ENCODE data around the gene FCRL2. TPM values are rescaled to one million over a fixed set of nuclear protein-coding genes. Genes with fewer than 3 reads are reported as not detected.
A peak's percentile ranks its signal among the peaks of the same experiment; 100 is the strongest.

Gene FCRL2
- total RNA-seq, 4 donors from 2014 or later: 0.32 to 0.56 (median 0.56) TPM; not detected in 1

DNA sequence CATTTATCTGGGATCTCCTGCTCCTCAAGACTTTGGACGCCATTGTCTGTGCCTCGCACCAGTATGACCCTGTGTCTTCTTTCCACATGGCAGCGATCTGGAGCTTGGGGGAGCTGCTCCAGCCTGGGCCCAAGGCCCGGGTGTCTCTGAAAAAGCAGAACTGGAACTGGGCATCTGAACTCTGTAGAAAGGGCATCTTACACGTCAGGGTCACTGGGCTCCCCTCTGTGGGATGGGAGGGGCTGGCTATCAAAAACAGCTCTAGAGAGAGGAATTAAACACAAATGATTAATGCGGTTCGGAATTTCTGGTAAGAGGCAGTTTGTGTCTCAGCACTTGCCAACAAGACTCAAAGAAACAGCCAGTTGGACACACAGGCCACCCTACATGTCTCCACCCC, 26.9 kb upstream of the FCRL2 start:
- DNase-seq (ENCODE audit: low spot score) (no peak), ATAC-seq (ENCODE audit: low FRiP score) (peak; percentile 40)
- TF ChIP-seq, protein P1, sequence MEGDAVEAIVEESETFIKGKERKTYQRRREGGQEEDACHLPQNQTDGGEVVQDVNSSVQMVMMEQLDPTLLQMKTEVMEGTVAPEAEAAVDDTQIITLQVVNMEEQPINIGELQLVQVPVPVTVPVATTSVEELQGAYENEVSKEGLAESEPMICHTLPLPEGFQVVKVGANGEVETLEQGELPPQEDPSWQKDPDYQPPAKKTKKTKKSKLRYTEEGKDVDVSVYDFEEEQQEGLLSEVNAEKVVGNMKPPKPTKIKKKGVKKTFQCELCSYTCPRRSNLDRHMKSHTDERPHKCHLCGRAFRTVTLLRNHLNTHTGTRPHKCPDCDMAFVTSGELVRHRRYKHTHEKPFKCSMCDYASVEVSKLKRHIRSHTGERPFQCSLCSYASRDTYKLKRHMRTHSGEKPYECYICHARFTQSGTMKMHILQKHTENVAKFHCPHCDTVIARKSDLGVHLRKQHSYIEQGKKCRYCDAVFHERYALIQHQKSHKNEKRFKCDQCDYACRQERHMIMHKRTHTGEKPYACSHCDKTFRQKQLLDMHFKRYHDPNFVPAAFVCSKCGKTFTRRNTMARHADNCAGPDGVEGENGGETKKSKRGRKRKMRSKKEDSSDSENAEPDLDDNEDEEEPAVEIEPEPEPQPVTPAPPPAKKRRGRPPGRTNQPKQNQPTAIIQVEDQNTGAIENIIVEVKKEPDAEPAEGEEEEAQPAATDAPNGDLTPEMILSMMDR (IDR thresholded peaks at IDR 0.05): no peak

DNA sequence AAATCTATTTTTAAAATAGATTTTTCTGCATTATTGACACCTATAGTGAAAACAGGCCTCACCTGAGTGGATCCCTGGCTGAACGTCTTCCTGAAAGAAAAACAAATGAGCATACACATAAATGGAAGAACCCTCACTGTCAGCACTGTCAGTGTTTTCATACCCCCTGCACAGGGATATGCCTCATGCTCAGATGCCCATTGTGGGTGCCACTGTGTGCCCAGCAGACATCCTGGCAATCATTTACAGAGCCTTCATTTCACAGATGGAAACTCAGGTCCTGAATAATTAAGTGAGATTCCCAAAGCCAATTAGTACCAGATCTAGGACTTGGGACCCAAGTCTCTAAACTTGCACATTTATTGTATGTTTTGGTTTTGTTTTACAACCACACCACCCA, 23.1 kb upstream of the FCRL2 start:
- TF ChIP-seq, protein P1 (IDR thresholded peaks at IDR 0.05): no peak
- no peak for ATAC-seq (ENCODE audit: low FRiP score)

DNA sequence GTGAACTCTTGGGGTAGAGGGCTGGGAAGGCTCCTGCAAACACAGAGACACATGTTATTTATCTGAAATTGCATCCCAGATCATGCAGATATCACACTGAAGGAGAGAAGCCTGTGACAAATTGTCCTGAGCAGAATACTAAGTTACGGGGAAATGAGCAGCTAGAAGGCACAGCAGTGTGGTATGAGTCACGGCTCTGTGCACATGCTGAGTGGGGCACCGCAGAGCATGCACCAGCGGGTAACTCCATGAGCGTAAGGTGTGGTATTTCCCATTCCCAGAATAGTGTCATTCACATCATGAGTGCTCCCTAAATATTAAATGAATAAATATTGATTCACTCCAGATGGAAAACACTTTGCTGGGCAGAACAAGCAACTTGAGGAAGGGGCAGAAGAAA, 21.3 kb upstream of the FCRL2 start:
- DNase-seq (ENCODE audit: low spot score): no peak
- TF ChIP-seq, protein P1 (IDR thresholded peaks at IDR 0.05): no peak
- ATAC-seq (ENCODE audit: low FRiP score): no peak

More for the DNA sequence above, 23.1 kb upstream of the FCRL2 start:
- DNase-seq (ENCODE audit: low spot score): no peak

- TF ChIP-seq, protein P1 (IDR thresholded peaks at IDR 0.05): no peak
- no peak for DNase-seq (ENCODE audit: low spot score)
- ATAC-seq (ENCODE audit: low FRiP score): no peak
Measured at GRCh38 chr1:157785248-157785647, 8.3 kb upstream of the FCRL2 start.

DNA sequence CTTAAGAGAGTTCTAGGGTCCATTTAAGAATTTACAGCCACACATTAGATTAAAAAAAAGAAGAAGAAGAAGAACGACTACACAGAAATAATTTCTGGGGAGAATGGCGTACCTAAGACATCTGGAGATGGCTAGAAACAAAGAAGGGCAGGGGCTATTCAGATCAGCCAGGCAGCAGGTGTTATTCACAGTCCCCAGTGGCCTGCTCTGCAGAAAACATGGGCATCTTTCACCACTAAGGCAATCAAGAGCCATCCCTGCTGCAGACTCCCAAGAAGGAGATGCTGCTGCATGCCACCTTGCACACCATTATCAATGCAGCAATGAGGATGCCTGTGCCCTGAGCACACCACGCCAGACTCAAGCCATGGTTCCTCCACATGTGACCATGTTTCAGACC, 7.9 kb upstream of the FCRL2 start:
- DNase-seq (ENCODE audit: low spot score): no peak
- TF ChIP-seq, protein P1 (IDR thresholded peaks at IDR 0.05): no peak
- ATAC-seq (ENCODE audit: low FRiP score): no peak

DNA sequence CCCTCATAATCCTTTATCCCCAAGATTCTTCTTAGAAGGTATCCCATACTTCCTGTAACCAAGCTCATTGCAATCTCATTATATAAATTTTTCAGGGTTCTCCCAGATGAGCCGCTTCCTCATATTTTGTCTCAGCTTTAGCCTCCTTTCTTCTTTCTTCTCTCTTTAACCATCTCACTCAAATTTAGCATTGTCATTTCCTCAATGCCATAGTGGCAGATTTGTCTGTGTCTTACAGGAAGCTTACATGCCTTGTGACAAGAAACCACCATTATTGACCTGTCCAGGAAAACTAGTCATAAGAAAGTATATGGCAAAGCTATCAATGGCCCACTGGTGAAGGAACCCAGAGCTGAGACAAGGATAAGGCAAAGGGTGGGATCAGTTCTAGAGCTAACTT, 6.0 kb upstream of the FCRL2 start:
- no peak for ATAC-seq (ENCODE audit: low FRiP score)
- no peak for DNase-seq (ENCODE audit: low spot score)
- TF ChIP-seq, protein P1 (IDR thresholded peaks at IDR 0.05): no peak

DNA sequence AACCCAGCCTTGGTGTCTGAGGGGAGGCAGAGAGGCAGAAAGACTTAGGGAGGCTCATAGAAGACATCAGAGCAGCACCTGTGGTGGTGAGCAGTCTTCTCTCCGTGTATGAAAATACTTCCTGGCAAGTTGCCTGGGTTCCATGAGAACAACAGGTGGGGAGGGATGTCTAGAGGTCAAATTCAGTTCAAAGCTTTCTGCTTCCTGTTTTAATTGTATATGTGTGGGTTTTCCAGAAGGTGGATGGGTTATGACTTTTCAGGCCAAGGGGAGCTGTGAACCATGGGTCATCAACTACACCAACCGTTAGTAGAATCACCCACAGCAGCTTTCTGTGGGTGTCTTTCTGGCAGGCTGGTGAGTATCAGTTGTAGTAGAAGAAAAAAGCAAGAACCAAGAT, 4.1 kb upstream of the FCRL2 start:
- no peak for ATAC-seq (ENCODE audit: low FRiP score)
- TF ChIP-seq, protein P1 (IDR thresholded peaks at IDR 0.05): no peak
- DNase-seq (ENCODE audit: low spot score): no peak
